Sigmoid colon (tissue), 7 donors: ENCODE data around the gene RSAD1. TPM values are rescaled to one million over a fixed set of nuclear protein-coding genes. Genes with fewer than 3 reads are reported as not detected.

Source experiments
- DNase-seq: peaks from one replicate; pipeline ENCODE4 v3.0.0-alpha.2; 2019
- H3K27ac ChIP-seq, 4 donors: fragments of 200-600 bp; sonication (generic); one replicate each; pipeline ENCODE4 v1.5.1; 2016 to 2019; ENCODE audit warnings: mild to moderate bottlenecking in 1 of 4
- H3K27me3 ChIP-seq, 3 donors: fragments of 200-600 bp; sonication (generic); one replicate each; pipeline ENCODE4 v1.5.1; 2019; ENCODE audit warnings: mild to moderate bottlenecking in 1 of 3
- H3K36me3 ChIP-seq, 4 donors: fragments of 200-600 bp; sonication (generic); one replicate each; pipeline ENCODE4 v1.5.1; 2016 to 2019
- H3K4me1 ChIP-seq, 4 donors: fragments of 200-600 bp; sonication (generic); one replicate each; pipeline ENCODE4 v1.5.1; 2017 to 2019
- H3K4me3 ChIP-seq, 4 donors: fragments of 200-600 bp; sonication (generic); one replicate each; pipeline ENCODE4 v1.5.1; 2017 to 2019; ENCODE audit warnings: mild to moderate bottlenecking in 2 of 4, moderate library complexity in 1 of 4
- H3K9me3 ChIP-seq, 4 donors: fragments of 200-600 bp in 3 of 4; sonication (generic) in 3 of 4; one replicate each; pipeline versions ENCODE4 v1.5.1 to v1.6.1; 2013 to 2019
- CTCF ChIP-seq, 4 experiments: fragments of 450-650 bp in 3 of 4; fragments of 200-600 bp in 1 of 4; IDR thresholded peaks; one replicate each; pipeline ENCODE4 v1.5.1; 2016 to 2019; ENCODE audit warnings: antibody characterized with exemption in 4 of 4, mild to moderate bottlenecking in 3 of 4, moderate library complexity in 2 of 4
- EP300 ChIP-seq, 4 donors: sonication (generic); formaldehyde crosslinking; IDR thresholded peaks; one replicate each; pipeline ENCODE4 v1.6.1; 2017; ENCODE audit warnings: antibody characterized with exemption in 4 of 4
- POLR2A ChIP-seq, 2 donors: fragments of 450-650 bp; IDR thresholded peaks; one replicate each; pipeline ENCODE4 v1.6.1; 2016; ENCODE audit warnings: antibody characterized with exemption in 2 of 2, mild to moderate bottlenecking in 2 of 2, moderate library complexity in 2 of 2
- POLR2AphosphoS5 ChIP-seq, 4 donors: sonication (generic); formaldehyde crosslinking; IDR thresholded peaks; one replicate each; pipeline ENCODE4 v1.6.1; 2017; ENCODE audit warnings: antibody characterized with exemption in 4 of 4
- WGBS, 2 donors: extraction: QIAGEN DNeasy Blood & Tissue Kit; methylation state at CpG; one replicate each; pipeline ENCODE4 v1.1.7; 2013; 5-methylcytosine and 5-hydroxymethylcytosine counted together
- intact Hi-C: fragments of 100-400 bp; cut with DNase I; formaldehyde crosslinking; loops from one replicate; pipeline ENCODE4 v1.15.1; 2023
- polyA plus RNA-seq, 3 donors: library from polyadenylated mRNA; stranded (reverse); fragments of 200-250 nt; gene quantifications; one replicate each; pipeline ENCODE4 v1.2.3, GENCODE V29; 2013
- total RNA-seq, 4 donors: library from RNA; depleted of rRNA; stranded (reverse); fragments of >200 nt; gene quantifications; one replicate each; pipeline ENCODE4 v1.1.0, GENCODE V29; 2016
- donor health status: healthy with polysubstance abuse.
- donor health status: Bipolar disorder and iron deficiency.
- donor health status: healthy.

Gene RSAD1
- total and polyA plus RNA-seq, 7 donors = 18.6 to 33.6 (median 23.2) TPM

GRCh38 chr17:50492214-50492613 is 13.6 kb downstream of the RSAD1 start:
- H3K27me3 ChIP-seq = no peaks in the 10 kb centered on the region
- no peaks in the 10 kb centered on the region for H3K36me3 ChIP-seq
- H3K4me3 ChIP-seq = no peak overlapping the region
- 84 to 92% methylated on average over 8 of the region's 8 CpGs for WGBS, 2 donors
- intact Hi-C loops = no loop called here
- no peak for TF ChIP-seq POLR2A (IDR thresholded peaks at IDR 0.05)
- no peak for TF ChIP-seq EP300 (IDR thresholded peaks at IDR 0.05)
- no peak for TF ChIP-seq CTCF (IDR thresholded peaks at IDR 0.05)
- no peak for TF ChIP-seq POLR2AphosphoS5 (IDR thresholded peaks at IDR 0.05)
- H3K4me1 ChIP-seq = no peaks in the 10 kb centered on the region
- H3K9me3 ChIP-seq = no peaks in the 10 kb centered on the region
- H3K27ac ChIP-seq = no peak overlapping the region
- DNase-seq = no peak

GRCh38 chr17:50493744-50494143 is 15.1 kb downstream of the RSAD1 start:
- no peaks in the 10 kb centered on the region for H3K36me3 ChIP-seq
- H3K27ac ChIP-seq = no peak overlapping the region
- H3K4me3 ChIP-seq = no peak overlapping the region
- TF ChIP-seq EP300 (IDR thresholded peaks at IDR 0.05) (no peak), CTCF (IDR thresholded peaks at IDR 0.05) (no peak), POLR2AphosphoS5 (IDR thresholded peaks at IDR 0.05) (no peak), POLR2A (IDR thresholded peaks at IDR 0.05) (no peak)
- H3K27me3 ChIP-seq = no peaks in the 10 kb centered on the region
- no peaks in the 10 kb centered on the region for H3K4me1 ChIP-seq
- H3K9me3 ChIP-seq = no peaks in the 10 kb centered on the region
- DNase-seq = no peak
- 66 to 72% methylated on average over 3 of the region's 3 CpGs for WGBS, 2 donors
- intact Hi-C loops = no loop called here

- TF ChIP-seq POLR2A (IDR thresholded peaks at IDR 0.05) = no peak
- TF ChIP-seq POLR2AphosphoS5 (IDR thresholded peaks at IDR 0.05) = no peak
- no peak for TF ChIP-seq EP300 (IDR thresholded peaks at IDR 0.05)
- no peak for TF ChIP-seq CTCF (IDR thresholded peaks at IDR 0.05)
- Histone ChIP-seq H3K4me3 (no peak overlapping the region), H3K36me3 (no peaks in the 10 kb centered on the region), H3K27me3 (no peaks in the 10 kb centered on the region), H3K4me1 (no peaks in the 10 kb centered on the region), H3K9me3 (no peaks in the 10 kb centered on the region), H3K27ac (no peak overlapping the region)
- DNase-seq = no peak
- intact Hi-C loops = no loop called here
- 91 to 94% methylated on average over 8 of the region's 8 CpGs for WGBS, 2 donors
Measured at GRCh38 chr17:50495217-50495823, 16.7 kb downstream of the RSAD1 start.

- Histone ChIP-seq H3K27ac (no peak overlapping the region), H3K9me3 (no peaks in the 10 kb centered on the region), H3K27me3 (no peaks in the 10 kb centered on the region), H3K4me1 (no peaks in the 10 kb centered on the region), H3K36me3 (no peaks in the 10 kb centered on the region), H3K4me3 (no peak overlapping the region)
- intact Hi-C loops = no loop called here
- 96% methylated on average over 8 of the region's 8 CpGs for WGBS, 2 donors
- DNase-seq = no peak
- TF ChIP-seq CTCF (IDR thresholded peaks at IDR 0.05) (no peak), EP300 (IDR thresholded peaks at IDR 0.05) (no peak), POLR2A (IDR thresholded peaks at IDR 0.05) (no peak), POLR2AphosphoS5 (IDR thresholded peaks at IDR 0.05) (no peak)
Measured at GRCh38 chr17:50495918-50496317, 17.3 kb downstream of the RSAD1 start.
